Neural cell (in vitro differentiated cells): ENCODE results near the gene ADK. TPM values are rescaled to one million over a fixed set of nuclear protein-coding genes. Genes with fewer than 3 reads are reported as not detected.

ENCODE experiments used
- H2AFZ ChIP-seq: fragments of 200-600, 300-800 bp; sonication (generic), shearing (Covaris generic); 2 replicates; pipeline ENCODE4 v1.6.0; 2014; ENCODE audit warnings: low read depth, mild to moderate bottlenecking, antibody characterized with exemption, low read length, moderate library complexity
- H3F3A ChIP-seq: fragments of 200-600 bp; shearing (Covaris generic); 2 replicates; pipeline ENCODE4 v1.6.1; 2016; ENCODE audit warnings: mild to moderate bottlenecking, moderate library complexity, mixed read lengths, antibody characterized with exemption, low read length; ENCODE audit not compliant: insufficient read depth, poor library complexity, severe bottlenecking
- H3K27ac ChIP-seq: fragments of 200-600, 300-800 bp; sonication (generic), shearing (Covaris generic); 2 replicates; pipeline ENCODE4 v1.5.1; 2014; ENCODE audit warnings: mild to moderate bottlenecking, low read length, moderate library complexity
- H3K27me3 ChIP-seq: fragments of 300-800, 200-600 bp; sonication (generic), shearing (Covaris generic); 2 replicates; pipeline ENCODE4 v1.6.0; 2014; ENCODE audit warnings: mild to moderate bottlenecking, low read depth, low read length, moderate library complexity; ENCODE audit not compliant: insufficient read depth
- H3K36me3 ChIP-seq: fragments of 300-800, 200-600 bp; sonication (generic), shearing (Covaris generic); 2 replicates; pipeline ENCODE4 v1.5.1; 2014; ENCODE audit warnings: mild to moderate bottlenecking, antibody characterized with exemption, low read length, moderate library complexity; ENCODE audit not compliant: insufficient read depth
- H3K4me2 ChIP-seq: fragments of 300-800, 200-600 bp; sonication (generic), shearing (Covaris generic); 2 replicates; pipeline ENCODE4 v1.6.0; 2014; ENCODE audit warnings: mild to moderate bottlenecking, low read length
- H3K4me3 ChIP-seq: fragments of 300-800, 200-600 bp; sonication (generic), shearing (Covaris generic); 2 replicates; pipeline ENCODE4 v1.5.1; 2014; ENCODE audit warnings: mild to moderate bottlenecking, low read length, moderate library complexity
- H3K79me2 ChIP-seq: fragments of 200-600 bp; shearing (Covaris generic); replicated peaks from 2 replicates; pipeline ENCODE4 v1.6.0; 2014; ENCODE audit warnings: mild to moderate bottlenecking, low read length, moderate library complexity; ENCODE audit not compliant: insufficient read depth
- H3K9ac ChIP-seq: fragments of 300-800, 200-600 bp; sonication (generic), shearing (Covaris generic); 2 replicates; pipeline ENCODE4 v1.6.1; 2016; ENCODE audit warnings: mild to moderate bottlenecking, low read length, mixed read lengths
- H3K9me2 ChIP-seq: fragments of 200-600 bp; shearing (Covaris generic); 2 replicates; pipeline ENCODE4 v1.6.1; 2016; ENCODE audit warnings: mild to moderate bottlenecking, low read length, mixed read lengths; ENCODE audit not compliant: insufficient read depth
- H3K9me3 ChIP-seq: fragments of 200-600, 300-800 bp; sonication (generic), shearing (Covaris generic); 2 replicates; pipeline ENCODE4 v1.6.1; 2016; ENCODE audit warnings: mild to moderate bottlenecking, mixed run types, low read length, moderate library complexity, mixed read lengths
- H4K20me1 ChIP-seq: fragments of 200-600 bp; shearing (Covaris generic); 2 replicates; pipeline ENCODE4 v1.6.1; 2016; ENCODE audit warnings: mild to moderate bottlenecking, mixed run types; ENCODE audit not compliant: insufficient read depth
- CTCF ChIP-seq: fragments of 450-650 bp; IDR thresholded peaks from 2 replicates; pipeline ENCODE4 v1.5.1; 2014; ENCODE audit warnings: antibody characterized with exemption, mild to moderate bottlenecking, moderate library complexity; ENCODE audit not compliant: poor library complexity, severe bottlenecking
- EP300 ChIP-seq: fragments of 450-650 bp; conservative IDR thresholded peaks from 2 replicates; pipeline ENCODE4 v1.6.1; 2014; ENCODE audit warnings: antibody characterized with exemption, mild to moderate bottlenecking, moderate library complexity; ENCODE audit not compliant: poor library complexity, severe bottlenecking
- EZH2 ChIP-seq: fragments of 200-600, 300-800 bp; shearing (Covaris generic), sonication (generic); IDR thresholded peaks from 2 replicates; pipeline ENCODE4 v1.6.1; 2014; ENCODE audit warnings: antibody characterized with exemption, low read length, borderline replicate concordance, mild to moderate bottlenecking; ENCODE audit not compliant: insufficient read depth, poor library complexity, severe bottlenecking
- MXI1 ChIP-seq: fragments of 450-650 bp; conservative IDR thresholded peaks from 2 replicates; pipeline ENCODE4 v1.6.1; 2014; ENCODE audit warnings: antibody characterized with exemption, mild to moderate bottlenecking; ENCODE audit not compliant: poor library complexity, severe bottlenecking
- POLR2AphosphoS5 ChIP-seq: IDR thresholded peaks from 2 replicates; pipeline ENCODE4 v1.6.1; 2012
- RAD21 ChIP-seq: fragments of 450-650 bp; conservative IDR thresholded peaks from 2 replicates; pipeline ENCODE4 v1.6.1; 2014; ENCODE audit warnings: antibody characterized with exemption, mild to moderate bottlenecking, moderate library complexity
- SMC3 ChIP-seq: fragments of 450-650 bp; conservative IDR thresholded peaks from 2 replicates; pipeline ENCODE4 v1.6.1; 2014; ENCODE audit warnings: antibody characterized with exemption, mild to moderate bottlenecking, moderate library complexity; ENCODE audit not compliant: poor library complexity
- TAF1 ChIP-seq: IDR thresholded peaks from 2 replicates; pipeline ENCODE4 v1.6.1; 2012; ENCODE audit warnings: low read depth
- polyA plus RNA-seq: library from polyadenylated mRNA; depleted of rRNA; stranded (reverse); fragments of >200 nt; gene quantifications from 2 replicates; pipeline ENCODE4 v1.2.3, GENCODE V29; 2014
- TF ChIP-seq, protein P1 (sequence below): IDR thresholded peaks from 2 replicates; pipeline ENCODE4 v1.6.1; 2012; ENCODE audit warnings: borderline replicate concordance

The ADK gene
- polyA plus RNA-seq, 1 donor from 2014 or later, result 19.5 TPM

DNA sequence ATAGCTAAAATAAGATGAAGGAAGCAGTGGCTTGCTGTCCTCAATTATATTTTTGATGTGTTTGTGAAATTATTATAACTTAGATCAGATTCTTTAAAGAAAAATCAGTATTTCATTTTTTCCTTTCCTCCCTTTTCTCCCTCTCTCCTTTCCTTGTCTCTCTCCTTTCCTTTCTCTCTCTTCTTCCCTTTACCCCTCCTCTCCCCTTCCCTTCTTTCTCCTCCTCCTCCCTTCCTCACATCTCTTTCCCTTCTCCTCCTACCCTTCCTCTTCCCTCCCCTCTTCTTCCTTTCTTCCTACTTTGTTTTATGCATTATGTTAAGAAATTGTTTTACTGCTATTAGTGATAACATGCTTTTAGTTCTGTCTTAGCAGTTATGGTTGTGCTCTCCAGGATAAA is 171.5 kb downstream of the ADK start:
- no peaks in the 10 kb centered on the region for H3K36me3 ChIP-seq
- H3K27me3 ChIP-seq, result no peaks in the 10 kb centered on the region

DNA sequence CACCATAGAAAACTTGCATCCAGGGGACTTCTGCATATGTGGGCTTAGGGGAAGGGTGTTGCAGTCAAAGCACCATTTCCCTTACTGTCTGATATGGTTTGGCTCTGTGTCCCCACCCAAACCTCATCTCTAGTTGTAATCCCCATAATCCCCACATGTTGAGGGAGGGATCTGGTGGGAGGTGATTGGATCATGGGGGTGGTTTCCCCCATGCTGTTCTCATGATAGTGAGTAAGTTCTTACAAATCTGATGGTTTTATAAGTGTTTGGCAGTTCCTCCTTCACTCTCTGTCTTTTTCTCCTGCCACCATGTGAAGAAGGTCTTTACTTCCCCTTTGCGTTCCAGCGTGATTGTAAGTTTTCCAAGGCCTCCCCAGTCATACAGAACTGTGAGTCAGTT is 177.4 kb downstream of the ADK start:
- Histone ChIP-seq H3K36me3 (no peaks in the 10 kb centered on the region), H3K9me3 (no peaks in the 10 kb centered on the region), H3K9me2 (no peaks in the 10 kb centered on the region), H2AFZ (no peak overlapping the region), H3K27me3 (no peaks in the 10 kb centered on the region), H3F3A (no peaks in the 10 kb centered on the region), H3K79me2 (no peaks in the 10 kb centered on the region), H3K9ac (no peak overlapping the region), H3K27ac (no peak overlapping the region), H3K4me3 (no peak overlapping the region), H4K20me1 (no peaks in the 10 kb centered on the region), H3K4me2 (no peak overlapping the region)
- TF ChIP-seq POLR2AphosphoS5 (no peak), EP300 (no peak), TAF1 (no peak), EZH2 (no peak), RAD21 (no peak), MXI1 (no peak), SMC3 (no peak), CTCF (no peak)
- TF ChIP-seq, protein P1, sequence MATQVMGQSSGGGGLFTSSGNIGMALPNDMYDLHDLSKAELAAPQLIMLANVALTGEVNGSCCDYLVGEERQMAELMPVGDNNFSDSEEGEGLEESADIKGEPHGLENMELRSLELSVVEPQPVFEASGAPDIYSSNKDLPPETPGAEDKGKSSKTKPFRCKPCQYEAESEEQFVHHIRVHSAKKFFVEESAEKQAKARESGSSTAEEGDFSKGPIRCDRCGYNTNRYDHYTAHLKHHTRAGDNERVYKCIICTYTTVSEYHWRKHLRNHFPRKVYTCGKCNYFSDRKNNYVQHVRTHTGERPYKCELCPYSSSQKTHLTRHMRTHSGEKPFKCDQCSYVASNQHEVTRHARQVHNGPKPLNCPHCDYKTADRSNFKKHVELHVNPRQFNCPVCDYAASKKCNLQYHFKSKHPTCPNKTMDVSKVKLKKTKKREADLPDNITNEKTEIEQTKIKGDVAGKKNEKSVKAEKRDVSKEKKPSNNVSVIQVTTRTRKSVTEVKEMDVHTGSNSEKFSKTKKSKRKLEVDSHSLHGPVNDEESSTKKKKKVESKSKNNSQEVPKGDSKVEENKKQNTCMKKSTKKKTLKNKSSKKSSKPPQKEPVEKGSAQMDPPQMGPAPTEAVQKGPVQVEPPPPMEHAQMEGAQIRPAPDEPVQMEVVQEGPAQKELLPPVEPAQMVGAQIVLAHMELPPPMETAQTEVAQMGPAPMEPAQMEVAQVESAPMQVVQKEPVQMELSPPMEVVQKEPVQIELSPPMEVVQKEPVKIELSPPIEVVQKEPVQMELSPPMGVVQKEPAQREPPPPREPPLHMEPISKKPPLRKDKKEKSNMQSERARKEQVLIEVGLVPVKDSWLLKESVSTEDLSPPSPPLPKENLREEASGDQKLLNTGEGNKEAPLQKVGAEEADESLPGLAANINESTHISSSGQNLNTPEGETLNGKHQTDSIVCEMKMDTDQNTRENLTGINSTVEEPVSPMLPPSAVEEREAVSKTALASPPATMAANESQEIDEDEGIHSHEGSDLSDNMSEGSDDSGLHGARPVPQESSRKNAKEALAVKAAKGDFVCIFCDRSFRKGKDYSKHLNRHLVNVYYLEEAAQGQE, result no peak

More for the DNA sequence above, 171.5 kb downstream of the ADK start:
- Histone ChIP-seq H3K4me3 (no peak overlapping the region), H4K20me1 (no peaks in the 10 kb centered on the region), H3K9ac (no peak overlapping the region), H3K9me2 (no peaks in the 10 kb centered on the region), H3K27ac (no peak overlapping the region), H2AFZ (no peak overlapping the region), H3K4me2 (no peak overlapping the region), H3K79me2 (no peaks in the 10 kb centered on the region), H3K9me3 (no peaks in the 10 kb centered on the region), H3F3A (no peaks in the 10 kb centered on the region)
- TF ChIP-seq, protein P1, result no peak
- TF ChIP-seq MXI1 (no peak), SMC3 (no peak), EZH2 (no peak), CTCF (no peak), EP300 (no peak)
